ENCODE results near the gene FES.

- TF ChIP-seq CTCF (IDR thresholded peaks at IDR 0.05) (no peak), POLR2AphosphoS5 (IDR thresholded peaks at IDR 0.05) (no peak), EP300 (IDR thresholded peaks at IDR 0.05) (no peak)
Measured at GRCh38 chr15:90887037-90887481, 2.8 kb downstream of the FES start.
